Measurements from ENCODE around the gene TIAM1.

- no peak for TF ChIP-seq CTCF (IDR thresholded peaks at IDR 0.05)
- no peak for TF ChIP-seq EP300 (IDR thresholded peaks at IDR 0.05)
Measured at GRCh38 chr21:31124010-31124409, 220.1 kb downstream of the TIAM1 start.

Data from stomach (tissue), 4 donors.